Fibroblast of pulmonary artery (primary cell): ENCODE data around the gene ARSG.

Source experiments
- DNase-seq: peaks from one replicate; pipeline ENCODE4 v3.0.0-alpha.2; 2010; ENCODE audit warnings: low read depth
- H3K4me3 ChIP-seq: replicated peaks from 2 replicates; pipeline ENCODE4 v1.5.1; 2011; ENCODE audit warnings: low read depth, mild to moderate bottlenecking, control low read depth, low read length, moderate library complexity
- TF ChIP-seq, protein P1 (sequence below): IDR thresholded peaks from 2 replicates; pipeline ENCODE4 v1.5.1; 2011; ENCODE audit warnings: mild to moderate bottlenecking, control low read depth, low read length, inconsistent platforms; ENCODE audit errors: missing control alignments

Gene ARSG

DNA sequence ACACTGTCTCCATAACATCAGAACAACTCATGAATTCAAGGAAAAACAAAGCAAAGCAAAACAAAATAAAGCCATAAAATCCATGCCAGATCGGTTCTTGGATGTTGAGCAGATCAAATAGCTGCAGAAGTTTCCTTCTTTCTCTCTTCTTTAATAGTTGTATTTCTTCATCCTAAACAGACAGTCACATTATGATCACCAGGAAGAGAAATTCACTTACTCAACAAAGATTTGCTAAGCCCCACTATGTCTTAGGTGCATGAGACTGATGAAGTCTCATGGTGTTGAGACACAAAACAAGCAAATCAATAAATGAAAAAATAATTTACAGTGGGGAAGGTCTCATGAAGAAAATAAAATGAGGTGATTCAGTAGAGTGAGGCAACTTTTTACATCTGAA is 93.2 kb downstream of the ARSG start:
- DNase-seq, result no peak
- TF ChIP-seq, protein P1, sequence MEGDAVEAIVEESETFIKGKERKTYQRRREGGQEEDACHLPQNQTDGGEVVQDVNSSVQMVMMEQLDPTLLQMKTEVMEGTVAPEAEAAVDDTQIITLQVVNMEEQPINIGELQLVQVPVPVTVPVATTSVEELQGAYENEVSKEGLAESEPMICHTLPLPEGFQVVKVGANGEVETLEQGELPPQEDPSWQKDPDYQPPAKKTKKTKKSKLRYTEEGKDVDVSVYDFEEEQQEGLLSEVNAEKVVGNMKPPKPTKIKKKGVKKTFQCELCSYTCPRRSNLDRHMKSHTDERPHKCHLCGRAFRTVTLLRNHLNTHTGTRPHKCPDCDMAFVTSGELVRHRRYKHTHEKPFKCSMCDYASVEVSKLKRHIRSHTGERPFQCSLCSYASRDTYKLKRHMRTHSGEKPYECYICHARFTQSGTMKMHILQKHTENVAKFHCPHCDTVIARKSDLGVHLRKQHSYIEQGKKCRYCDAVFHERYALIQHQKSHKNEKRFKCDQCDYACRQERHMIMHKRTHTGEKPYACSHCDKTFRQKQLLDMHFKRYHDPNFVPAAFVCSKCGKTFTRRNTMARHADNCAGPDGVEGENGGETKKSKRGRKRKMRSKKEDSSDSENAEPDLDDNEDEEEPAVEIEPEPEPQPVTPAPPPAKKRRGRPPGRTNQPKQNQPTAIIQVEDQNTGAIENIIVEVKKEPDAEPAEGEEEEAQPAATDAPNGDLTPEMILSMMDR, result no peak
- H3K4me3 ChIP-seq, result no peak overlapping the region

DNA sequence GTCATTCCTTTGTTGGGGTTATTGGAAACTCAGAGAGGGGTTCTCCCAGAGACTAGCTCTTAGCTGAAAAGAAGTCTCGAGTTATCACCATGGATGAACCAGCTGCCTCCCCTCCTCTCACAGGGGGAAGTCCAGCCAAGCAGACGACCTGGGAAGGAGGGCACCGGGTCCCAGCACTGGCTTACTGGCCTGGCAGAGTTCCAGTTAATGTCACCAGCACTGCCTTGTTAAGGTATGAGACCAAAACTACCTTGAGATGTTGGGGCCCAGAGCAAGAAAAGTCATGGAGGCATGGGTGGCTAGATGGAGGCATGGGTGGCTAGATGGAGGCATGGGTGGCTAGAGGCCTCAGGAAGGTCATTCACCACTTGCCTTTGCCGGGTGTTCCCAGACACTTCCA is 93.6 kb downstream of the ARSG start:
- TF ChIP-seq, protein P1, result no peak
- no peak overlapping the region for H3K4me3 ChIP-seq
- no peak for DNase-seq

DNA sequence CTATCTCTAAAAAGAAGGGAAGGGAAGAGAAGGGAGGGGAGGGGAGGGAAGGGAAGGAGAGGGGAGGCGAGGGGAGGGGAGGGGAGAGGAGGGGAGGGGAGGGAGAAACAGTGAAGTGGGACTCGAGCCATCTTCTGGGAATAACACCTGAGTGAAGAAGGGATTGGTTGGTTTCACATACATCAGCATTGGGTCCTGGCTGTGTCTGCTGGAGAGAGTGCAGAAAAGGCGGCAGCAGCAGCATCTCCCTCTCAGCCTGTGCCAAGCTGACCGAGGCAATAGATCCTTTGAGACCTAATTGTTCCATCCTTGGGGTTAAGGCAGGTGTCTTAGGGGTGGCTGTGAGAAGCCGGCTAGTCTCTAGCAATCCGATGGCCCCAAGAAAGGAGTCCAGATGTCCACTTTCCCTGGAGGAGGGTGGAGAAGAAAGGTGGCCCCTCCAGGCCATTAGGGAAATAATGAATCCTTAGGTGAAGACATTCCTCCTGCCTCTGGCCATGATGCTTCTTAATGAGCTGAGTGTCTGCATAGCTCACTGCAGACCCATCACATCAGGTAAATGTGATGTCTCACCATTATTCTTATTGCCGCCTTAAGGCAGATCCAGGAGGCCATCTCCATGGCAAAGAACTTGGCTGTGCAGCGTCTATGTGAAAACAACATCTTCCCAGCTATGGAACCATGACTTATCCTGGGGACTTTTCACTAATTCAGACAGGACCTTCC is 94.4 kb downstream of the ARSG start:
- TF ChIP-seq, protein P1, result no peak
- H3K4me3 ChIP-seq, result no peak overlapping the region
- no peak for DNase-seq

DNA sequence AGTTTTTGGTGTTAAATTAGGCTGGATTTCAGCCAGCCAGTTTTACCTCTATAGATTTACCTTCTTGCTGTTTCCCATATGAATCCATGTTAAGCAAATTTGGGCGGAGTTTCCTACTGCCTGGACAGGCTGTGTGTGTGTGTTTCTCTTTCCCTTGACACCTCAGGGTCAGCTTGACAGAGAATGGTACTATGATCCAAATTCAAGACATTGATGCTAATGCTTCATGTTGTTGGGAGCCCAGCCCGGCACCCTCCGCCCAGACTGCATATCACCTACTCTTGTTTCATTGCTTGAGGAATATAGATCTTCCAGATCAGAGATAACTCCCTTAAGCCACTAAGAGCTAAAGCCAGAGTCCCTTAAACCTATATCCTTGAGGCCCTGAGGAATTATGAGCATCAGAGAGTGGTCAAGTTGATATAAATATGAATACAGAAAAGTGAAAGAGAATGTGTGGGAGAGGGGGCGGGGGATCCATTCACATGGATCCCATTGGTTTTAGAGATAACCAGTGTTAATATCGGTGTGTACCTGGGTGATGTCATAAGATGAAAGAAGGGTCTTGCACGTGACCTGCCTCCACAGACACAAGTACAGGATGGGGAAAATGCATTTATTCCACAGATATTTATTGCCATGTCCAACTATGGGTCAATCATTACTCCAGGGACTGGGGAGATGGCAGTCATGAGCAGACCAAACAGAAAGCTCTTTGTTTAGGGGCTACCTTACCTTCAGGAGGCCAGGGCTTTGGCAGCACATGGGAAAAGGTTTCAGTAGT is 96.3 kb downstream of the ARSG start:
- no peak for DNase-seq
- no peak overlapping the region for H3K4me3 ChIP-seq
- TF ChIP-seq, protein P1, result no peak

DNA sequence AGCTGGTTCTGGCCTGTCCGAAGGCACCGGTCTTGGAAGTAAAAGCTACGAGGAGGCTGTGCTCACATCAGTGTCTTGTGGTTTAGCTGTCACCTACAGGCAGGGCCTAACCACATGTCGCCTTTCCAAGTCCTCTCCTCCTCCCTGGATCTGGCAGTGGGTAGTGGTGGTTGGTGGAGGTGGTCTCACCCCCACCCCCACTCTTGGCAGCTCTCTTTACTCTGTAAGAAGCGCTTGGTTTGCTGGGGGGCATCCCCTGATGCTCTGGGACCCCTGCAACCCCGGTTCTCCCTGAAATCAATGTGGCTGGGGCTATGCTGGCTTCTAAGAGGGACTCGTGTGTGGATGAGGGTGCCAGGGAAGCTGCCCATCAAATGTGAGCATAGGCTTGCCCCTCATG is 97.7 kb downstream of the ARSG start:
- TF ChIP-seq, protein P1, result no peak
- DNase-seq, result no peak
- no peak overlapping the region for H3K4me3 ChIP-seq

DNA sequence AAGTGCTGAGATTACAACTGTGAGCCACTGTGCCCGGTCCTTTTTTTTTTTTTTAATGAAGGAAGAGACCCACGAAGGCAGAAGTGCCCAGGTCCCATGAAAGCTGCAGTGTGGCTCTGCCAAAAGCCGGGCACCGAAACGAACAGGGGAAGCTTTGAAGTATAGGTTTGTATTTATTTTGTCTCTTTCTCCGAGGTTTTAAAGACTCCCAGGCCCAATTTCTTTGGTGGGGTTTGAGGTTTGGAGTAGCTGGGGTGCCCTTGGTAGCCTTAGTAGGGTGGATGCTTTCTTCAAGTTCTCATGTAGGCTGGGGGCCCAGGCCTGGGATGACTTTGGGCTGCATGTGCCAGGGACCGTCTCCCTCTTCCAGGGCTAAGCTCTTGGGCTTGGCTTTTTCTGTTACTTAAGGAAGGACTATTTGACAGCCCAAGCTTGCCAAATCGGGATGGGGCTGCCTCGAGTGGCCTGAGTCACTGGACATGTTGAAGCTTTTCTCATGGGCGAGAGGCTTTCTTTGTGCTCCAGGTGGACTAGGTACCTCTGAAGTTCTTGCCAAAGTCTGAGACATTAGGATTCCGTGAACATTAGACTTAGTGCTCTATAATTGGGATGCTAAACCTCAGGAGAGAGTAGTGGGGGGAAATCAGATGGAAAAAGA is 99.7 kb downstream of the ARSG start:
- TF ChIP-seq, protein P1, result no peak
- H3K4me3 ChIP-seq, result no peak overlapping the region
- no peak for DNase-seq
